SW 1271 (cell line): ENCODE results near the gene CD99L2.

ENCODE experiments used
- DNase-seq, 2 experiments: peaks; one replicate each; lab custom pipeline; 2025; lab: John Stamatoyannopoulos, UW

CD99L2 gene

DNA sequence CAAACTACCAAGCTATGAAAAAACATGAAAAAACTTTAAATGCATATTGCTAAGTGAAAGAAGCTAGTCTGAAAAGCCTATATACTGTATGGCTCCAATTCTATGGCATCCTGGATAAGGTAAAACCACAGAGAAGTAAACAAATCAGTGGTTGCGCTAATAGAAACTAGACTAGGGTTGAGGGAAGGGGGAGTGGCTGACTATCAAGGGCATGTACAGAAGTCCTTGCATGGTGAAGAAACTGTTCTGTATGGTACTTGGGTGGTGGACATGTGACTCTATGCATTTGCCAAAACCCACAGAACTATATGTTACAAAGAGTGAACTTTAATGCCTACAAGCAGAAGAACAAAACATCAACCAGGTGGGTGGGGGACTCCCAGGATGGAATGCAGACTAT, 108.4 kb downstream of the CD99L2 start:
- DNase-seq = no peak

DNA sequence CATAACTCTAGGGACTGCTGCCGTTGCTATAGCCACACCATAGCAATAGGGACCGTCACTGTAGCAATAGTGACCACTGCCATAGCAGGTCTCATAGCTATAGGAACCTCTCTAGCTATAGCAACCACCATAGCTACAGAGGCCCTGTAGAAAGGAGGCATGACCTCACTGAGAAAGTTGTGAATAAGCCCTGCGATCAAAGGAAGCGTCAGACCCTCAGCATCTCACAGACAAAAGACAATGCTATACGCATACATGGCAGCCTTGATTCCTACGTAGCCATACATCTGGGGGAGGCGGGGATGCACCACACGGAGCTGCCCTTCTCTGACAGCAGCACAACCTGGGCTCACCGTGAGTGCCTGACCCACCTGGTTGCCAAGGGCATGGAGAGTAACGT, 116.8 kb downstream of the CD99L2 start:
- no peak for DNase-seq

DNA sequence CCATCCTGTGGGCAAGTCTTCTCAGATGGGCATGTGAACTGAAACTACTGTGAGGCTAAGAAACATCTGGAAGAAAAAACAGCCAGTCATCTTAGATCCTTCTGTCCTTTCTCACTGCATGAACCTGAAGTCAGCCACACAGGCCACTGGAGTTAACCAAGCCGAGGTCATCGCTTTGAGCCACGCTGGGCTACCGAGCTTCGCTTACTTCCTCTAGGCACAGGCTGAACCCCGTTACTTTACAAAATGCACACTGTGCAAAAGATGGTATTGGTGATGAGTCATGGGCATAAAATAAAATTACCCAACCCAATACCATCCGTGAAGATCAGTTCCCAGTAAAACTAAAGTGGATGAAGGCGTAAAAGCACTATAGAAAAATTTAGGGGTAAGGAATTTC, 119.1 kb downstream of the CD99L2 start:
- DNase-seq = no peak

DNA sequence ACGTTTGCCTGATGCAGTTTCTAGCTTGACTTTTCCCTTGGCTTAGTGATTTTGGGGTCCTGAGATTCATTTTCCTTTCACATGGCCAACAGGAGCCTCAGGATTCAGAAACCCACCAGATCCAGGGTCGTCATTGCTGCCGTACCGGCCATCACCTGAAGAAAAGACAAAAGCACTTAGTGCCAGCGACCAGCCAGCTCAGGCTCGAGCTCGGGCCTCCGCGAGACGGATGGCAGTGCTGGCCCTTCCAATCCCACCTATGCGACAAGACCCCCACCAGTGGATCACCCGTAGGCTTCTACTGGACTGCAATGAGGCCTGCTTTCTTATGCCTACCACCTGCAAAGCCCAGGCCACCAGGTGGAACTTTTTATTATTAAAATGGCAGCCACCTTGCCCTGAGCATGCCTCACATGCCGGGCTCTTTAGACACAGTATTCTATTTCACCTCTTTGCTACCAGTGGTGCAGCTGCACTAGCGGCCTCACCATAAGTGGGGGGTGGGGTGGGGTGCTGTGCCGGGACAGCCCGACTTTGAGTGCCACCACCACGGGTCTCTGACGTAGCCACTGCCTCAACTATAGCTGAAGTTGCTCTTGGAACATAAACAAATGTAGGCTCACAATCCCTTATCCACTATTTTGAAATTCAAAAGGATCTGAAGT, 121.0 kb downstream of the CD99L2 start:
- DNase-seq = no peak

- DNase-seq = no peak
These were observed 122.7 kb downstream of the CD99L2 start for GRCh38 chrX:150775569-150776350.

DNA sequence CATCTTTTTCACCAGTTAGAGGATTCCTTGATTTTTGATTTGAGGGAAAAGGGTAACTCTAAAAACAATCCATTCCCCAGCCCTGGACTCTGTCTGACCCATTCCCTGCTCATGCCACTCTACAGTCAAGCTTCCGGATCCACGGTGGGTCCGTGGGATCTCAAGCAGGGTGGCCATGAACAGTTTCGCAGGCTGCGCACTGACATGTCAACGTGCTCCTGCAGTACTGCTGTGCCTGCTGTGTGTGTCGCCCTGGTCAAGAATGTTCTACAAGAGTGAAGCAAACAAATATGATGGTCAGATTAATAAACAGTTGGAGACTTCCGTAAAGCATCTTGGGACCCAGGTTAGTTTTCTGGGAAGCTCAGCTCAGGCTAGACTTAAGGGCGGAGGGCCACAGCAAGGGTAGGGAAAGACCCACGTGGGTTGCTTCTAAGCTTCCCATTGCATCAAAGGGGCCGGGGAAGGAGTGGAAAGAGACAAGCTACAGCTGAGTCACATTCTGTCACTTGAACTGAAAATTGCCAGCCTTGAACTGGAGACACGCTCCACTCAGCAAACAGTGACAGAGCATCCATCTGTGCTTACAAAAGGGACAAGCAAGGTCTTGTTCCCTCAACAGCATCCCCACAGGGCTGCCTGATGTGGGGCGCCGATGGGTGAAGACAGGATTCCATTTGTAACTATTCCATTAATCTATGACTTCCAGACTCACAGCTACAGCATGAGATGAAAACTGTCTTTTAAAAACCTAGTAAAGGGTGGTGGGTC, 123.5 kb downstream of the CD99L2 start:
- no peak for DNase-seq

GRCh38 chrX:150773634-150774033, 124.8 kb downstream of the CD99L2 start:
- no peak for DNase-seq

GRCh38 chrX:150773117-150773516, 125.4 kb downstream of the CD99L2 start:
- DNase-seq = no peak

DNA sequence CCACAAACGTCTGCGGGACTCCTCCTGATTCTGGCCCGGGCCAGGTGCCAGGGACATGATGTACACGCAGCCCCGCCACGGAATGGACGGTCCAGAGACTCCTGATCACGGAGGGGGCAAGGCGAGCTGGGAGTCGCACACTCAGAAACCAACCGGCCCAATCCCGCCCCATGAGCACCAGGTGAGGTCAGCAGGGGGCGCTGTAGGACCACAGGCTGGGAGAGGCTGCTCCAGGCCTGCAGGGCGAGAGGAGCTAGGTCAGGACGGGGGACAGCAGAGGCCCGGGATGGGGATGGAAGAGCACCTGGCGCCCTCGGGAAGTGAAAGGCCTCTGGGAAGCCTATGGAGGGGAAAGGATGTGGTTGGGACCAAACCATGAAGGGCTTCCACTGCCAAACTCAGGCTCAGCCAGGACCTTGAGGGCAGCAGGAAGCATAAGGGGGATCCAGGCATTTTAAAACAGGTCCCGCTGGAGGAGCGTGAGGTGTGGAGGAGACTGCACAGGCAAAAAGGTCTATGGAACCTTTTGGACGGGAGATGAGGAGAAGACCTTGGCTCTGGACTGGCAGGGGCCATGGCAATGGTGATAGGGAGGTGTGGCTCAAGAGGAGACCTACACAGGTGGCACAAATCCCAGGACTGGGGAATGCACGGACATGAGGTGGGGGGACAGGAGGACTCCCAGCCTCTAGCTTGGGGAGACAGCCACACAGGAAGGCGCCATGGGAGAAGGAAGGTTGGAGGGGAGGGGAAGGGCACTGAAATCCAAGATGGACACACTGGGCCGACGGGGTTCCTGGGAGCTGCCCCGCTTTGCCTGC, 126.1 kb downstream of the CD99L2 start:
- DNase-seq = peak in 1 of 2 experiments; percentile 22

DNA sequence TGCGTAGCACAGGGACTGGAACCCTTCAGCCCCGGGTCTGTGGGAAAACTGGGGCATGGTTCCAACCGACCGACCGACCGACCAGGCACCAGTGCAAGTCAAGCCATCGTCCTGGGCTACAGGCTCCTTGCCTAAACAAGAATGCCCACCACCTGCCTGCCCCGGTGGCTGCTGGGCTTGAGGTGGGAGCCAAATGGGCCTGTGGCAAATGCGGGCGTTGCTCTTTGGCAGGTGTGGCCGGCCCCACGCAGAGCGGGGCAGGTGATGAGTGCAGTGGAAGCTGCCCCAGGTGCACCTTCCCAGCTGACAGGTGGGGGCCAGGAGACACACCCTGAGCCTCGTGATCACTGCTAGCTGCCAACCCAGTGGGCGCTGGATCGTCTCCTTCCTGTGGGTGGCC, 127.4 kb downstream of the CD99L2 start:
- DNase-seq = no peak

- DNase-seq = no peak
These were observed 127.8 kb downstream of the CD99L2 start for GRCh38 chrX:150770623-150771022.

DNA sequence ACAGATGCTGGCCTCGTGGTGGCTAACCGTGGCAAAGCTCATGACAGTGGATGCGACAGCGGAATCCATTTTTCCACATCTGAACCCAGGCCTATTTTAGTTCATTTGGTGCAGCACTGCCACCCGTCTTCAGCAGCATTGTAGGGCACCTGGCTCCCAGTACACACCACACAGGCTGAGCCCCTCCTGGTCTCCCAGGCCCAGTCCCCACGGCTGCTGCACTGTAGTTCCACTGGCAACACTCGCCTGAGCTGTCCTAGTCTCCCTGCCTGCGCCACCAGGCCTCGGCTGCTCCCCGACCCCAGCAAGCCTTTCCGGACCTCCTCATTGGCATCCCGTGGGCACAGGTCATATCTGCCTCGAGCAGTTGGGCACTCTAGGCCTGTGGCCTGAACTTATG, 129.1 kb downstream of the CD99L2 start:
- no peak for DNase-seq

GRCh38 chrX:150768580-150769190, 129.8 kb downstream of the CD99L2 start:
- no peak for DNase-seq

GRCh38 chrX:150768132-150768485, 130.4 kb downstream of the CD99L2 start:
- no peak for DNase-seq

DNA sequence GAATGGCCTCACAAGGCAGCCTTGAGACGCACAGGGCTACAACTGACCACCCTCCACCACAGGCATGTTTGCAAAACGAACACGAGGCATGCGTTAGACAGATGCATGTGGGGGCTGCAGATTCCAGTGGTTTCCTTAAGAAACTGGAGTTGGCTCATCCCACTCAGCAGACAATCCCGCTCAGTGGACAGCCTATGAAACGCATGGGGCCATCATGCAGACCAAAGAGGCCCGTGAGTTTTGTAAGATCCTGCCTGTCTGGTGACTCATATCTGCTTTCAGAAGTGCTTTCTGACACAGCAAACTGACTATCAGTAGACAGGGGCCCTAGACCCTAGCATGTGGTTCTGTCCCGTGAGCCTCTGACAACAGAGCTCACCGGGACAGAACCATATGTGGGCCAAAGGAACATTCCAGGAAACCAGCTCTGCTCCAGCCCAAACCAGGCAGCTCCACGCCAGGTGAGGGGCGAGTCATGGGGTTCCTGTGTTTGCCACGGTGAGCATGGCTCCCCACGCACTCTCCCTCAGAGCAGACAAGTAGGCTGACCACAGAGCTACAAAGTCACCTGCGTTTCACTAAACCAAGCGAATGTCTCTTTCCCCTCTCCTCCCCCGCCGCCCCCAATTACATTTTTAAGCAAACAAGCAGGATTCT, 130.9 kb downstream of the CD99L2 start:
- DNase-seq = no peak

DNA sequence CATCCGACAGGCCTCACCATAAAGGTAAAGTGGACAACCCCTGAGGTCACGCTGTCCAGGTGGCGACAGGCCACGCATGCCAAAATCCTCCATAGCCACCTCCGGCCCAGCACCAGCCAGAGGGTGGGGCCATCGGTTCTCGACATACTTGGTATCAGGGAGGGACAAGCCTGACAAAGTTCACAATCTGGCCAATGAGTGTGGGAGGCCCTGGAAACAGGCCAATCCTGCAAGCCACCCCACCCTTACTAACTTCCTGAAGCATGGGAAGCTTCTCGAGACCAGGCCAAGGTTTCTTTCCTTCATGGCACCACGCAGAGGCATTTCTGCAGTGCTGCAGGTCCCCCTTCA, 131.4 kb downstream of the CD99L2 start:
- no peak for DNase-seq

DNA sequence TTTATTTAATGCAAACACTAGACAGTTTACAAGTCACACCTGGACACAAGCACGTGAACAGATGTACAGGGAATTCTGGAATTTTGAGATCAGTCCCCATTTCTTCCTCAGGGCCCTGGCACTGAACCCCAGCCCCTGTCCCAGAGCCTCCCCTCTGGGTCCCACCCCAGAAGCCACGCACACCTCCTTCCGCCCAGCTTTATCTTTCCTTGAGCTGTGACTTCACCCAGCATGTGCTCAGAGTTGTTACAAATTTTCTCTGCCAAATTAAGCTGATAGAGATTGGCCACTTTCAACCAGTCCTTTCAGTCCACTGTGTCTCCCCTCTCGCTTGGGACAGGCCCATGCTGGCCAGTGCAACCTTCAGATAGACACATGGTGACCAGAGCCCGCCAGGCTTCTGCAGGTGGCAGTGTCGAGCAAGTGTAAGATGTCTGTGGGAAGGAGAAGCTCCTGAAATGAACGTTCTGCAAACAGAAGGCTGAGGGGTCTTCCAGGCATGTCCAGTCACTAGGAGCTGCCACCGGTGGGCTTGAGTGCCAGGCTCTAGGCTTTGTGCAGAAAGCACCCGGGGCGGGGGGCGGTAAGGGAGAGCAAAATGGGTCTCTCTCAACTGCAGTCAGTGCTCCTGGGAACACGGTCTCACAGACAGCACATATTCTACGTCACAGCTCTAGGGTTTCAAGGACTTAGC, 132.0 kb downstream of the CD99L2 start:
- DNase-seq = no peak

GRCh38 chrX:150765782-150766350, 132.6 kb downstream of the CD99L2 start:
- DNase-seq = no peak

- no peak for DNase-seq
These were observed 133.2 kb downstream of the CD99L2 start for GRCh38 chrX:150765237-150765636.

DNA sequence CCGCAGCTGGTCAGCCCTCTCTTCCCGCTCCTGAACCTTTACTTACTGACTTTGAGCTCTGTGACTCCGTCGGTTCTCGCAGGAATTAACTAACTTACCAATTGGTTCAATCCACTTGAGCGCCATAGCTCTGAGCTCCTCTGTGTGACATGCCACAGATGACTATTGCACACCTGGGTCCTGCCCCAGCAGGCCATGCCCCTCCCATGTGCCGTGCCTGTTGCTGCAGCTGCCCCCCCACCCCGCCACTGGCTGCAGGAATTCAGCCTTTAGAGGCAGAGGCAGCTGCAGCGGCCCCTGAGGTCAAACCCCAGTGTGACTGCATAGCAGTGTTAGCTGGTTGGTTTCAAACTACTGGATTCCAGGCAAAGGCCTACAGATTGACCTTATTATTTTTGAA, 134.7 kb downstream of the CD99L2 start:
- DNase-seq = no peak
